Measurements from ENCODE around the gene ODF2. TPM values are rescaled to one million over a fixed set of nuclear protein-coding genes. Genes with fewer than 3 reads are reported as not detected.

ODF2 gene
- total and polyA plus RNA-seq, 2 of the 13 experiments (the other 11 are each of a cell fraction or from before 2014, with no cell fraction given), result 9.8 to 31.3 TPM

DNA sequence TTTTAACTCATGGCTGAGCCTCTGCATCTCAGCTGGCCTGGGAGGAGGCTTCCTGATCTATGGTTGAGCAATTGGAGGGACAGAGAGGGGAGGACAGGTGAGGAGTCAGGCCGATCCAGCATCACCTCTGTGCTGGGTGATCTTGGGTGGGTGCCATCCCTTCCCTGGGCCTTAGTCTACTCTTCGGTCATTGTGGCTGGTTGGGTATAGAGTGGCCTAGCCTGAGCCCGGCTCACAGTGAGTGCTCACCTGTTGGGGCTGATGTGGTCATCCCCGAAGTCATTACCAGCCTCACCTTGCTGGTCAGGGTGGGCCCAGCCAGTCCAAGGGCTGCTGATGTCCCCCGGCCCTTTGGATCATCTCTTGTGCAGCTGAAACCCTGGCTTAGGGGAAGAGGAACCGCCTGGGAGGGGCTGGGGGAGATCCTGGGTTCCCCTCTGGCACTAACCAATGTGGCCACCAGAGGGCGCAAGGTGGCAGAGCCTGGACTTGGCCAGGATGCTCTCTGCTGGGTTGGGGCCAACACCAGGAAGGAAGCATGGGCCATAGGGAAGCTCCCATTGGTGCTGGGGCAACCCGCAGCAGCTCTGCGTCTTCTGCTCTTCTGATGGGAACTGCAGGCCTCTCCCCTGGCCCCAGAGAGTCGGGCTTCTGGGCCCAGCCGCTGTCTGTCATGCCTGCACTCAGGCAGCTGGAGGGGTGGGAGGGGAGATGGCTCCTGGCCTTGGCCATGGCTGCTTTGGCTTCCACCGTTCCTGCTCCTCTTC is 17.3 kb upstream of the ODF2 start (continued):
- TF ChIP-seq, protein P1, sequence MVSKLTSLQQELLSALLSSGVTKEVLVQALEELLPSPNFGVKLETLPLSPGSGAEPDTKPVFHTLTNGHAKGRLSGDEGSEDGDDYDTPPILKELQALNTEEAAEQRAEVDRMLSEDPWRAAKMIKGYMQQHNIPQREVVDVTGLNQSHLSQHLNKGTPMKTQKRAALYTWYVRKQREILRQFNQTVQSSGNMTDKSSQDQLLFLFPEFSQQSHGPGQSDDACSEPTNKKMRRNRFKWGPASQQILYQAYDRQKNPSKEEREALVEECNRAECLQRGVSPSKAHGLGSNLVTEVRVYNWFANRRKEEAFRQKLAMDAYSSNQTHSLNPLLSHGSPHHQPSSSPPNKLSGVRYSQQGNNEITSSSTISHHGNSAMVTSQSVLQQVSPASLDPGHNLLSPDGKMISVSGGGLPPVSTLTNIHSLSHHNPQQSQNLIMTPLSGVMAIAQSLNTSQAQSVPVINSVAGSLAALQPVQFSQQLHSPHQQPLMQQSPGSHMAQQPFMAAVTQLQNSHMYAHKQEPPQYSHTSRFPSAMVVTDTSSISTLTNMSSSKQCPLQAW (CRISPR knock-in tag; IDR thresholded peaks at IDR 0.05), result peak; percentile 58; the same call in 1 of the 2 replicates
- TF ChIP-seq, protein P2, sequence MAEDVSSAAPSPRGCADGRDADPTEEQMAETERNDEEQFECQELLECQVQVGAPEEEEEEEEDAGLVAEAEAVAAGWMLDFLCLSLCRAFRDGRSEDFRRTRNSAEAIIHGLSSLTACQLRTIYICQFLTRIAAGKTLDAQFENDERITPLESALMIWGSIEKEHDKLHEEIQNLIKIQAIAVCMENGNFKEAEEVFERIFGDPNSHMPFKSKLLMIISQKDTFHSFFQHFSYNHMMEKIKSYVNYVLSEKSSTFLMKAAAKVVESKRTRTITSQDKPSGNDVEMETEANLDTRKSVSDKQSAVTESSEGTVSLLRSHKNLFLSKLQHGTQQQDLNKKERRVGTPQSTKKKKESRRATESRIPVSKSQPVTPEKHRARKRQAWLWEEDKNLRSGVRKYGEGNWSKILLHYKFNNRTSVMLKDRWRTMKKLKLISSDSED (CRISPR knock-in tag; IDR thresholded peaks at IDR 0.05), result no peak
- TF ChIP-seq PHF21A (CRISPR knock-in tag; IDR thresholded peaks at IDR 0.05) (0 out of 2 replicates have a peak, but pooled peaks have one; percentile 10), PRPF4 (IDR thresholded peaks at IDR 0.05; ENCODE audit: low read depth, low read length, poor library complexity, severe bottlenecking) (no peak), CHCHD3 (CRISPR knock-in tag; IDR thresholded peaks at IDR 0.05) (no peak), ZNF674 (CRISPR knock-in tag; IDR thresholded peaks at IDR 0.05; ENCODE audit: low read depth) (no peak), SALL2 (CRISPR knock-in tag; IDR thresholded peaks at IDR 0.05) (no peak), MXI1 (IDR thresholded peaks at IDR 0.05; ENCODE audit: borderline replicate concordance, low read depth, low read length) (peak; percentile 24; the same call in 1 of the 3 replicates), MTF2 (CRISPR knock-in tag; IDR thresholded peaks at IDR 0.05; ENCODE audit: borderline replicate concordance) (no peak), CC2D1A (CRISPR knock-in tag; IDR thresholded peaks at IDR 0.05) (no peak), ELF1 (CRISPR knock-in tag; IDR thresholded peaks at IDR 0.05) (peak; percentile 68), YY1 (IDR thresholded peaks at IDR 0.05; ENCODE audit: insufficient read depth, insufficient replicate concordance, low read depth, low read length) (no peak), RCOR2 (CRISPR knock-in tag; IDR thresholded peaks at IDR 0.05) (no peak), ZNF557 (CRISPR knock-in tag; IDR thresholded peaks at IDR 0.05) (no peak), GTF3A (CRISPR knock-in tag; conservative IDR thresholded peaks at IDR 0.05) (no peak), FOSL1 (CRISPR knock-in tag; IDR thresholded peaks at IDR 0.05; ENCODE audit: borderline replicate concordance) (no peak)
- TF ChIP-seq, protein P3, sequence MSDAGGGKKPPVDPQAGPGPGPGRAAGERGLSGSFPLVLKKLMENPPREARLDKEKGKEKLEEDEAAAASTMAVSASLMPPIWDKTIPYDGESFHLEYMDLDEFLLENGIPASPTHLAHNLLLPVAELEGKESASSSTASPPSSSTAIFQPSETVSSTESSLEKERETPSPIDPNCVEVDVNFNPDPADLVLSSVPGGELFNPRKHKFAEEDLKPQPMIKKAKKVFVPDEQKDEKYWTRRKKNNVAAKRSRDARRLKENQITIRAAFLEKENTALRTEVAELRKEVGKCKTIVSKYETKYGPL (CRISPR knock-in tag; IDR thresholded peaks at IDR 0.05), result no peak
- TF ChIP-seq, protein P4, sequence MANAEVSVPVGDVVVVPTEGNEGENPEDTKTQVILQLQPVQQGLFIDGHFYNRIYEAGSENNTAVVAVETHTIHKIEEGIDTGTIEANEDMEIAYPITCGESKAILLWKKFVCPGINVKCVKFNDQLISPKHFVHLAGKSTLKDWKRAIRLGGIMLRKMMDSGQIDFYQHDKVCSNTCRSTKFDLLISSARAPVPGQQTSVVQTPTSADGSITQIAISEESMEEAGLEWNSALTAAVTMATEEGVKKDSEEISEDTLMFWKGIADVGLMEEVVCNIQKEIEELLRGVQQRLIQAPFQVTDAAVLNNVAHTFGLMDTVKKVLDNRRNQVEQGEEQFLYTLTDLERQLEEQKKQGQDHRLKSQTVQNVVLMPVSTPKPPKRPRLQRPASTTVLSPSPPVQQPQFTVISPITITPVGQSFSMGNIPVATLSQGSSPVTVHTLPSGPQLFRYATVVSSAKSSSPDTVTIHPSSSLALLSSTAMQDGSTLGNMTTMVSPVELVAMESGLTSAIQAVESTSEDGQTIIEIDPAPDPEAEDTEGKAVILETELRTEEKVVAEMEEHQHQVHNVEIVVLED (CRISPR knock-in tag; IDR thresholded peaks at IDR 0.05; ENCODE audit: borderline replicate concordance), result no peak
- TF ChIP-seq, protein P5, sequence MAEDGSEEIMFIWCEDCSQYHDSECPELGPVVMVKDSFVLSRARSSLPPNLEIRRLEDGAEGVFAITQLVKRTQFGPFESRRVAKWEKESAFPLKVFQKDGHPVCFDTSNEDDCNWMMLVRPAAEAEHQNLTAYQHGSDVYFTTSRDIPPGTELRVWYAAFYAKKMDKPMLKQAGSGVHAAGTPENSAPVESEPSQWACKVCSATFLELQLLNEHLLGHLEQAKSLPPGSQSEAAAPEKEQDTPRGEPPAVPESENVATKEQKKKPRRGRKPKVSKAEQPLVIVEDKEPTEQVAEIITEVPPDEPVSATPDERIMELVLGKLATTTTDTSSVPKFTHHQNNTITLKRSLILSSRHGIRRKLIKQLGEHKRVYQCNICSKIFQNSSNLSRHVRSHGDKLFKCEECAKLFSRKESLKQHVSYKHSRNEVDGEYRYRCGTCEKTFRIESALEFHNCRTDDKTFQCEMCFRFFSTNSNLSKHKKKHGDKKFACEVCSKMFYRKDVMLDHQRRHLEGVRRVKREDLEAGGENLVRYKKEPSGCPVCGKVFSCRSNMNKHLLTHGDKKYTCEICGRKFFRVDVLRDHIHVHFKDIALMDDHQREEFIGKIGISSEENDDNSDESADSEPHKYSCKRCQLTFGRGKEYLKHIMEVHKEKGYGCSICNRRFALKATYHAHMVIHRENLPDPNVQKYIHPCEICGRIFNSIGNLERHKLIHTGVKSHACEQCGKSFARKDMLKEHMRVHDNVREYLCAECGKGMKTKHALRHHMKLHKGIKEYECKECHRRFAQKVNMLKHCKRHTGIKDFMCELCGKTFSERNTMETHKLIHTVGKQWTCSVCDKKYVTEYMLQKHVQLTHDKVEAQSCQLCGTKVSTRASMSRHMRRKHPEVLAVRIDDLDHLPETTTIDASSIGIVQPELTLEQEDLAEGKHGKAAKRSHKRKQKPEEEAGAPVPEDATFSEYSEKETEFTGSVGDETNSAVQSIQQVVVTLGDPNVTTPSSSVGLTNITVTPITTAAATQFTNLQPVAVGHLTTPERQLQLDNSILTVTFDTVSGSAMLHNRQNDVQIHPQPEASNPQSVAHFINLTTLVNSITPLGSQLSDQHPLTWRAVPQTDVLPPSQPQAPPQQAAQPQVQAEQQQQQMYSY (CRISPR knock-in tag; IDR thresholded peaks at IDR 0.05), result no peak
- TF ChIP-seq, protein P6, sequence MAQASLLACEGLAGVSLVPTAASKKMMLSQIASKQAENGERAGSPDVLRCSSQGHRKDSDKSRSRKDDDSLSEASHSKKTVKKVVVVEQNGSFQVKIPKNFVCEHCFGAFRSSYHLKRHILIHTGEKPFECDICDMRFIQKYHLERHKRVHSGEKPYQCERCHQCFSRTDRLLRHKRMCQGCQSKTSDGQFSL (CRISPR knock-in tag; IDR thresholded peaks at IDR 0.05), result no peak; the same call in 1 of the 2 replicates

Measured in HepG2 (cell line).